Kidney tubule cell (primary cell): ENCODE results near the gene FBLN5.

Experiments used
- DNase-seq: peaks from one replicate; pipeline ENCODE4 v3.0.0-alpha.2; 2018; ENCODE audit warnings: low spot score

Gene FBLN5

GRCh38 chr14:91947475-91948184 lies at the start of gene FBLN5:
TSS of gene FBLN5 (minus strand) at chr14:91947694. CDS start at chr14:91947229, 465 bp downstream.
- DNase-seq = peak; percentile 25

GRCh38 chr14:91996948-91997371 lies 49.5 kb upstream of the FBLN5 start:
- DNase-seq = peak; percentile 98

GRCh38 chr14:91987192-91987591 lies 39.7 kb upstream of the FBLN5 start:
- DNase-seq = peak; percentile 15

GRCh38 chr14:91985521-91986255 lies 38.2 kb upstream of the FBLN5 start:
- DNase-seq = no peak

GRCh38 chr14:91985008-91985407 lies 37.5 kb upstream of the FBLN5 start:
- peak; percentile 84 for DNase-seq

- no peak for DNase-seq
Measured at GRCh38 chr14:91983588-91983987, 36.1 kb upstream of the FBLN5 start.

GRCh38 chr14:91980157-91980556 lies 32.7 kb upstream of the FBLN5 start:
- peak; percentile 94 for DNase-seq

- no peak for DNase-seq
Measured at GRCh38 chr14:91977884-91978283, 30.4 kb upstream of the FBLN5 start.

- no peak for DNase-seq
Measured at GRCh38 chr14:91975763-91976162, 28.3 kb upstream of the FBLN5 start.

GRCh38 chr14:91971188-91971778 lies 23.8 kb upstream of the FBLN5 start:
- DNase-seq = no peak

- no peak for DNase-seq
Measured at GRCh38 chr14:91968280-91968679, 20.8 kb upstream of the FBLN5 start.

GRCh38 chr14:91964724-91965123 lies 17.2 kb upstream of the FBLN5 start:
- DNase-seq = no peak

GRCh38 chr14:91964011-91964410 lies 16.5 kb upstream of the FBLN5 start:
- DNase-seq = no peak

- no peak for DNase-seq
Measured at GRCh38 chr14:91963465-91963864, 16.0 kb upstream of the FBLN5 start.

- DNase-seq = no peak
Measured at GRCh38 chr14:91961297-91962220, 14.1 kb upstream of the FBLN5 start.

- no peak for DNase-seq
Measured at GRCh38 chr14:91957876-91958313, 10.4 kb upstream of the FBLN5 start.

GRCh38 chr14:91956616-91957015 lies 9.1 kb upstream of the FBLN5 start:
- DNase-seq = no peak

- no peak for DNase-seq
Measured at GRCh38 chr14:91955168-91955567, 7.7 kb upstream of the FBLN5 start.

- no peak for DNase-seq
Measured at GRCh38 chr14:91953170-91953985, 5.9 kb upstream of the FBLN5 start.

- peak; percentile 14 for DNase-seq
Measured at GRCh38 chr14:91946622-91947474, 646 bp downstream of the FBLN5 start.
